Left lung (tissue), 10 donors: ENCODE data around the gene DCUN1D5. TPM values are rescaled to one million over a fixed set of nuclear protein-coding genes. Genes with fewer than 3 reads are reported as not detected.
"Not testable (repeated sequence)": the region's sequence is repeated elsewhere in the genome, so short reads cannot be mapped to it uniquely, and the experiment has no call there.

ENCODE experiments used
- ATAC-seq: fragments of 200-7000 bp; cut with Tn5 transposase; one replicate; pipeline ENCODE4 v1.9.1; 2020; ENCODE audit warnings: moderate library complexity
- DNase-seq, 4 donors: peaks; one replicate each; pipeline ENCODE4 v3.0.0-alpha.2; 2013 to 2020
- H3K27ac ChIP-seq, 2 donors: fragments of 200-600 bp; sonication (generic) in 1 of 2; one replicate each; pipeline versions ENCODE4 v1.5.0 to v1.8.0; 2020 to 2021
- H3K27me3 ChIP-seq, 2 donors: fragments of 200-600 bp; sonication (generic) in 1 of 2; one replicate each; pipeline versions ENCODE4 v1.5.0 to v1.8.0; 2020 to 2021
- H3K36me3 ChIP-seq, 2 donors: fragments of 200-600 bp; sonication (generic) in 1 of 2; one replicate each; pipeline versions ENCODE4 v1.5.0 to v1.8.0; 2020 to 2021
- H3K4me1 ChIP-seq, 2 donors: fragments of 200-600 bp; one replicate each; pipeline ENCODE4 v1.8.0; 2021
- H3K4me3 ChIP-seq, 2 donors: fragments of 200-600 bp; sonication (generic) in 1 of 2; one replicate each; pipeline versions ENCODE4 v1.5.0 to v1.8.0; 2020 to 2021; ENCODE audit warnings: mild to moderate bottlenecking in 1 of 2
- H3K9me3 ChIP-seq, 2 donors: fragments of 200-600 bp; sonication (generic) in 1 of 2; one replicate each; pipeline versions ENCODE4 v1.5.0 to v1.8.0; 2020 to 2021
- CTCF ChIP-seq, 2 donors: fragments of 200-600 bp; sonication (generic) in 1 of 2; IDR thresholded peaks; one replicate each; pipeline versions ENCODE4 v1.5.0 to v1.8.0; 2021; ENCODE audit warnings: antibody characterized with exemption in 2 of 2
- intact Hi-C, 2 donors: fragments of 100-400 bp; cut with DNase I; formaldehyde crosslinking; loops; one replicate each; pipeline versions ENCODE4 v1.11.2 to v1.14.2; 2022
- polyA plus RNA-seq, 6 donors: library from polyadenylated mRNA; unstranded; fragments of 120-200 nt; gene quantifications; one replicate each; pipeline ENCODE4 v1.2.1, GENCODE V29; 2013; ENCODE audit not compliant: insufficient read length in 6 of 6
- total RNA-seq, 2 donors: library from RNA; stranded (reverse); fragmentation: NEBNext Ultra II Directional; extraction: Animal tissue kit (Norgen Biotek cat#: 25700); gene quantifications; one replicate each; pipeline ENCODE4 v1.2.1, GENCODE V29; 2021
- donor health status: DM: no; HTN: yes; CAD: no.
- donor health status: DM: no; HTN: no; CAD: no.

DCUN1D5 gene
- total and polyA plus RNA-seq, 8 donors, result 23.8 to 38.3 (median 35.6) TPM

- Histone ChIP-seq H3K4me3 (no peak overlapping the region), H3K4me1 (peaks cover 0 to 5% of the 10 kb centered on the region in 2 donors), H3K27me3 (no peaks in the 10 kb centered on the region), H3K36me3 (no peaks in the 10 kb centered on the region), H3K27ac (no peak overlapping the region), H3K9me3 (no peaks in the 10 kb centered on the region)
- ATAC-seq, result peak; percentile 90
- intact Hi-C loops, result no loop called here
- DNase-seq, result peak in 2 of 4 donors; percentile 25 to 40
- peak; percentile 35 to 55 for TF ChIP-seq CTCF (IDR thresholded peaks at IDR 0.05)
Measured at GRCh38 chr11:103035791-103036434, 56.0 kb downstream of the DCUN1D5 start.

DNA sequence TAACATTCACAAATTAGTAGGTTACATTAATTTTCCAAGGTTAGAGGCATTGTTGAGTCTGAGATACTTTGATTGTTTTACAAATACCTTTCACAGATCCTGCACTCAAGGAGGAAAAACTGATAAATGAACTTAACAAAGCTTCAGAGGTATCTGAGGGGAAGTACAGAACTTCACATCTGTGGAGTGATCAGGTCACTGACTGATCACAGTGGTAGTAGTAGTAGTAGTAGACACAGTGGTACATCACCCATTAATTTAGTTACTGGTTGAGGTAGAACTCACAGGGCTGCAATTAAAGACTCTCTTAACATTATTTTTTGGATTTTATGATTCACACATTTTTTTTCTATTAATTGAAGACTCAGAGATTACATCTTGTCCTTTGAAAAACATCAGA is 56.7 kb downstream of the DCUN1D5 start:
- H3K4me3 ChIP-seq, result no peak overlapping the region
- ATAC-seq, result no peak
- H3K27ac ChIP-seq, result no peak overlapping the region
- intact Hi-C loops, result no loop called here
- H3K36me3 ChIP-seq, result no peaks in the 10 kb centered on the region
- H3K27me3 ChIP-seq, result no peaks in the 10 kb centered on the region
- no peaks in the 10 kb centered on the region for H3K9me3 ChIP-seq
- TF ChIP-seq CTCF (IDR thresholded peaks at IDR 0.05), result no peak
- DNase-seq, result no peak
- peaks cover 0 to 5% of the 10 kb centered on the region in 2 donors for H3K4me1 ChIP-seq

- no peaks in the 10 kb centered on the region for H3K36me3 ChIP-seq
- H3K27me3 ChIP-seq, result no peaks in the 10 kb centered on the region
- TF ChIP-seq CTCF (IDR thresholded peaks at IDR 0.05), result no peak
- H3K9me3 ChIP-seq, result no peaks in the 10 kb centered on the region
- intact Hi-C loops, result no loop called here
- DNase-seq (no peak), ATAC-seq (no peak)
- H3K27ac ChIP-seq, result no peak overlapping the region
- peaks cover 0 to 5% of the 10 kb centered on the region in 2 donors for H3K4me1 ChIP-seq
- no peak overlapping the region for H3K4me3 ChIP-seq
Measured at GRCh38 chr11:103031834-103032233, 60.1 kb downstream of the DCUN1D5 start.

- Histone ChIP-seq H3K27ac (no peak overlapping the region), H3K36me3 (no peaks in the 10 kb centered on the region), H3K4me3 (no peak overlapping the region), H3K9me3 (no peaks in the 10 kb centered on the region), H3K4me1 (no peaks in the 10 kb centered on the region), H3K27me3 (no peaks in the 10 kb centered on the region)
- no peak for TF ChIP-seq CTCF (IDR thresholded peaks at IDR 0.05)
- intact Hi-C loops, result no loop called here
- DNase-seq, result no peak
- ATAC-seq, result no peak
Measured at GRCh38 chr11:103029401-103029800, 62.6 kb downstream of the DCUN1D5 start.

- DNase-seq, intact Hi-C loops, H3K36me3 ChIP-seq, H3K27ac ChIP-seq, H3K27me3 ChIP-seq, H3K4me1 ChIP-seq, H3K4me3 ChIP-seq, H3K9me3 ChIP-seq, ATAC-seq: not testable (repeated sequence)
Measured at GRCh38 chr11:103028304-103029020, 63.5 kb downstream of the DCUN1D5 start.
